Measurements from ENCODE around the gene IQSEC2.

DNA sequence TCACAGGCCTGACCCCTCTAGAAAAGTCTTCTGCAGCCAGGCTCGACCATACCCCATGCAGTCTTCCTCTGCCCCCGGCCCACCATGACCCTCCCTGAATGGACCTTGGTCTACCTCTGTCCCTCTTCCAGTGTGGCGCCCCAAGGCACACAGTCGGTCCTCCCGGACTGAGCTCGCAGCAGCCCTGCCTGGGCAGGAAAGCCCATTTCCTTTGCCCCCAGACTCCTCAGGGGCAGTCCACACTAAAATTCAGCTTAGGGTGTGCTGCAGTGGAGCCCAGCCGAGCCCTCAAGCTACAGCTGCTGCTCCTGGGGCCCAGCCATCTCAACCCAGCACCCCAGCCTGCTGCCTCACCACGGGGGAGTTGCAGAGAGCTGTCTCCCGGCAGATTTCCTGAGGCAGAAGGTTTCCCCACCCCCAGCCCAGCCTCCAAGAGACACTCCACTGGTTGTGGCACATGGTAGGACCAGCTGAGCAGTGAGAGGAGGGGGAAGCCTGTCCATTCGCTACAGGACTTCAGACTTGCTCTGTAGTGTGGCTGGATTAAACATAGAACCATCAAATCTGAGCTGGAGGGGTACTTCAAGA lies 37.5 kb upstream of the IQSEC2 start:
- TF ChIP-seq, protein P1, sequence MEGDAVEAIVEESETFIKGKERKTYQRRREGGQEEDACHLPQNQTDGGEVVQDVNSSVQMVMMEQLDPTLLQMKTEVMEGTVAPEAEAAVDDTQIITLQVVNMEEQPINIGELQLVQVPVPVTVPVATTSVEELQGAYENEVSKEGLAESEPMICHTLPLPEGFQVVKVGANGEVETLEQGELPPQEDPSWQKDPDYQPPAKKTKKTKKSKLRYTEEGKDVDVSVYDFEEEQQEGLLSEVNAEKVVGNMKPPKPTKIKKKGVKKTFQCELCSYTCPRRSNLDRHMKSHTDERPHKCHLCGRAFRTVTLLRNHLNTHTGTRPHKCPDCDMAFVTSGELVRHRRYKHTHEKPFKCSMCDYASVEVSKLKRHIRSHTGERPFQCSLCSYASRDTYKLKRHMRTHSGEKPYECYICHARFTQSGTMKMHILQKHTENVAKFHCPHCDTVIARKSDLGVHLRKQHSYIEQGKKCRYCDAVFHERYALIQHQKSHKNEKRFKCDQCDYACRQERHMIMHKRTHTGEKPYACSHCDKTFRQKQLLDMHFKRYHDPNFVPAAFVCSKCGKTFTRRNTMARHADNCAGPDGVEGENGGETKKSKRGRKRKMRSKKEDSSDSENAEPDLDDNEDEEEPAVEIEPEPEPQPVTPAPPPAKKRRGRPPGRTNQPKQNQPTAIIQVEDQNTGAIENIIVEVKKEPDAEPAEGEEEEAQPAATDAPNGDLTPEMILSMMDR (tag by site-specific recombination; IDR thresholded peaks at IDR 0.05): no peak
- TF ChIP-seq SP2 (tag by site-specific recombination; IDR thresholded peaks at IDR 0.05) (no peak), ZNF114 (tag by site-specific recombination; IDR thresholded peaks at IDR 0.05) (no peak), ZNF488 (tag by site-specific recombination; IDR thresholded peaks at IDR 0.05) (no peak), ZSCAN30 (tag by site-specific recombination; IDR thresholded peaks at IDR 0.05) (no peak), ZNF549 (tag by site-specific recombination; IDR thresholded peaks at IDR 0.05) (no peak), YY1 (tag by site-specific recombination; IDR thresholded peaks at IDR 0.05) (no peak), ZNF10 (tag by site-specific recombination; IDR thresholded peaks at IDR 0.05) (no peak), ZNF416 (tag by site-specific recombination; IDR thresholded peaks at IDR 0.05) (no peak)
